Measurements from ENCODE around the gene CRACR2B. TPM values are rescaled to one million over a fixed set of nuclear protein-coding genes. Genes with fewer than 3 reads are reported as not detected.

Gene CRACR2B
- 1.5 and 3.0 TPM in 2 replicates for total RNA-seq

GRCh38 chr11:827897-828192 is at the start of gene CRACR2B:
TSS of gene CRACR2B (plus strand) at chr11:827919. CDS start at chr11:828608, 689 bp downstream.
- H3K4me1 Mint-ChIP-seq: peaks cover 24% of the 10 kb centered on the region

GRCh38 chr11:778976-779954 is 48.5 kb upstream of the CRACR2B start:
- H3K9me3 Mint-ChIP-seq: no peaks in the 10 kb centered on the region
- peaks cover 24% of the 10 kb centered on the region for H3K36me3 Mint-ChIP-seq (ENCODE audit: low read depth)
- peaks cover 18% of the 10 kb centered on the region for H3K4me1 Mint-ChIP-seq
- intact Hi-C loops (cut with micrococcal nuclease): no loop called here
- DNase-seq: no peak
- no peaks in the 10 kb centered on the region for H3K27me3 Mint-ChIP-seq
- H3K27ac Mint-ChIP-seq: no peak overlapping the region
- H3K4me3 Mint-ChIP-seq: peak overlapping the region; percentile 92

More at GRCh38 chr11:827897-828192, at the start of gene CRACR2B:
- intact Hi-C loops (cut with micrococcal nuclease): loop anchor here (2.0 kb wide), 1 partner anchor 17 kb away; no protein-coding TSS in a partner anchor
- peak within 1 kb of the TSS; percentile 56 for H3K27ac Mint-ChIP-seq
- DNase-seq: no peak
- no peaks in the 10 kb centered on the region for H3K9me3 Mint-ChIP-seq
- peaks cover 42% of the 10 kb centered on the region for H3K27me3 Mint-ChIP-seq
- peak within 1 kb of the TSS; percentile 81 for H3K4me3 Mint-ChIP-seq
- H3K36me3 Mint-ChIP-seq (ENCODE audit: low read depth): peaks cover 9% of the 10 kb centered on the region

- Mint-ChIP-seq H3K36me3 (ENCODE audit: low read depth) (peaks cover 27% of the 10 kb centered on the region), H3K4me3 (peak overlapping the region; percentile 21)
- intact Hi-C loops (cut with micrococcal nuclease): no loop called here
Observed at GRCh38 chr11:779955-780532, 47.7 kb upstream of the CRACR2B start.

GRCh38 chr11:782264-783174 is 45.2 kb upstream of the CRACR2B start:
- H3K27ac Mint-ChIP-seq: no peak overlapping the region
- intact Hi-C loops (cut with micrococcal nuclease): no loop called here

More at GRCh38 chr11:779955-780532, 47.7 kb upstream of the CRACR2B start:
- no peak overlapping the region for H3K27ac Mint-ChIP-seq
- H3K9me3 Mint-ChIP-seq: no peaks in the 10 kb centered on the region
- no peak for DNase-seq
- H3K27me3 Mint-ChIP-seq: no peaks in the 10 kb centered on the region
- peaks cover 16% of the 10 kb centered on the region for H3K4me1 Mint-ChIP-seq

GRCh38 chr11:783581-784015 is 44.1 kb upstream of the CRACR2B start:
- H3K9me3 Mint-ChIP-seq: no peaks in the 10 kb centered on the region
- H3K36me3 Mint-ChIP-seq (ENCODE audit: low read depth): peaks cover 21% of the 10 kb centered on the region
- H3K27ac Mint-ChIP-seq: no peak overlapping the region
- H3K27me3 Mint-ChIP-seq: no peaks in the 10 kb centered on the region
- DNase-seq: no peak
- peaks cover 9% of the 10 kb centered on the region for H3K4me1 Mint-ChIP-seq
- H3K4me3 Mint-ChIP-seq: no peak overlapping the region
- intact Hi-C loops (cut with micrococcal nuclease): no loop called here

More at GRCh38 chr11:782264-783174, 45.2 kb upstream of the CRACR2B start:
- Mint-ChIP-seq H3K27me3 (no peaks in the 10 kb centered on the region), H3K4me1 (peaks cover 7% of the 10 kb centered on the region), H3K36me3 (ENCODE audit: low read depth) (peaks cover 24% of the 10 kb centered on the region), H3K9me3 (no peaks in the 10 kb centered on the region), H3K4me3 (no peak overlapping the region)
- no peak for DNase-seq

GRCh38 chr11:786235-787083 is 41.3 kb upstream of the CRACR2B start:
- H3K27ac Mint-ChIP-seq: no peak overlapping the region
- peaks cover 4% of the 10 kb centered on the region for H3K4me1 Mint-ChIP-seq
- H3K27me3 Mint-ChIP-seq: no peaks in the 10 kb centered on the region

GRCh38 chr11:787084-787675 is 40.5 kb upstream of the CRACR2B start:
- H3K9me3 Mint-ChIP-seq: no peaks in the 10 kb centered on the region
- no peak for DNase-seq
- H3K4me1 Mint-ChIP-seq: peaks cover 4% of the 10 kb centered on the region
- no peak overlapping the region for H3K27ac Mint-ChIP-seq
- H3K36me3 Mint-ChIP-seq (ENCODE audit: low read depth): peaks cover 17% of the 10 kb centered on the region
- no peaks in the 10 kb centered on the region for H3K27me3 Mint-ChIP-seq
- no peak overlapping the region for H3K4me3 Mint-ChIP-seq
- intact Hi-C loops (cut with micrococcal nuclease): no loop called here

More at GRCh38 chr11:786235-787083, 41.3 kb upstream of the CRACR2B start:
- H3K9me3 Mint-ChIP-seq: no peaks in the 10 kb centered on the region
- no peak for DNase-seq
- peaks cover 15% of the 10 kb centered on the region for H3K36me3 Mint-ChIP-seq (ENCODE audit: low read depth)
- intact Hi-C loops (cut with micrococcal nuclease): no loop called here
- no peak overlapping the region for H3K4me3 Mint-ChIP-seq

GRCh38 chr11:788009-788640 is 39.6 kb upstream of the CRACR2B start:
- intact Hi-C loops (cut with micrococcal nuclease): no loop called here
- Mint-ChIP-seq H3K4me3 (no peak overlapping the region), H3K27me3 (no peaks in the 10 kb centered on the region), H3K36me3 (ENCODE audit: low read depth) (peaks cover 17% of the 10 kb centered on the region), H3K4me1 (peaks cover 4% of the 10 kb centered on the region), H3K27ac (no peak overlapping the region), H3K9me3 (no peaks in the 10 kb centered on the region)
- no peak for DNase-seq

GRCh38 chr11:788953-789940 is 38.5 kb upstream of the CRACR2B start:
- peaks cover 12% of the 10 kb centered on the region for H3K36me3 Mint-ChIP-seq (ENCODE audit: low read depth)
- no peak overlapping the region for H3K27ac Mint-ChIP-seq
- no peaks in the 10 kb centered on the region for H3K9me3 Mint-ChIP-seq
- H3K4me3 Mint-ChIP-seq: peak overlapping the region; percentile 55
- DNase-seq: no peak
- H3K27me3 Mint-ChIP-seq: no peaks in the 10 kb centered on the region
- intact Hi-C loops (cut with micrococcal nuclease): no loop called here
- H3K4me1 Mint-ChIP-seq: peaks cover 4% of the 10 kb centered on the region

GRCh38 chr11:789943-790342 is 37.8 kb upstream of the CRACR2B start, which contains the start of gene CEND1:
TSS of gene CEND1 (minus strand) at chr11:790090. CDS start at chr11:788576, 1,514 bp downstream.
- H3K27ac Mint-ChIP-seq: no peak within 1 kb of the TSS
- DNase-seq: peak; percentile 87
- peaks cover 10% of the 10 kb centered on the region for H3K36me3 Mint-ChIP-seq (ENCODE audit: low read depth)
- H3K4me3 Mint-ChIP-seq: peak within 1 kb of the TSS; percentile 55
- peaks cover 4% of the 10 kb centered on the region for H3K4me1 Mint-ChIP-seq
- intact Hi-C loops (cut with micrococcal nuclease): loop anchor here (1.0 kb wide), 1 partner anchor 13 kb away; the partner anchor contains the start of gene GATD1
- H3K9me3 Mint-ChIP-seq: no peaks in the 10 kb centered on the region
- H3K27me3 Mint-ChIP-seq: no peaks in the 10 kb centered on the region

Data from activated CD4-positive, alpha-beta T cell treated with anti-CD3 and anti-CD28 coated beads, Interleukin-2, amount 10 ng/mL, durations not matched to agents 24 days and 14 days (primary cell).